Measurements from ENCODE around the gene SERPINB13. TPM values are rescaled to one million over a fixed set of nuclear protein-coding genes. Genes with fewer than 3 reads are reported as not detected.

The SERPINB13 gene
- total and polyA plus RNA-seq, 2 donors (not counting 1 experiment from before 2014, with no cell fraction given): not detected

DNA sequence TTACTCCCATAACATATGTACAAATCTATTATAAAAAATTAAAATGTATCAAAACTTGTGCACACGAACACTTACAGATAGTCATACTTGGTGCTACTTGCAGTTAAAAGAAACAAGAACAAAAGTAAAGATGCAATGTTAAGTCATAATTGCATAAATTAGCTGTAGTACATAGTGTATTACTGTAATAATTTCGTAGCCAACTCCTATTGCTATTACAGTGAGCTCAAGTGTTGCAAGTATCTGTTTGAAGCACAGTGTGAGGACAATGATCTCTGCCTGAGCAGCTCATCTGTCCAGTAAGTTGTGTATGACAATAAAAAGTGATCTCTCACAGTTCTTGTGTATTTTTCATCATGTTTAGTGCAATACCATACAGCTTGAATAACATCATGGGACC, 7.5 kb upstream of the SERPINB13 start:
- WGBS (ENCODE audit: insufficient coverage): 40% methylated on average over 1 of the region's 2 CpGs
- H3K27me3 ChIP-seq (replicated peaks in 1 of 4; ENCODE audit: control extremely low read depth in 1 of 4, control insufficient read depth in 3 of 4, insufficient read depth in 4 of 4, low read length in 3 of 4): peaks cover 0 to 4% (median 0%) of the 10 kb centered on the region in 4 experiments
- no peaks in the 10 kb centered on the region for H3K79me2 ChIP-seq (ENCODE audit: control insufficient read depth, insufficient read depth, low read length)
- ChIA-PET CTCF (no interaction called here), POLR2A (no interaction called here)
- H3K9me3 ChIP-seq (ENCODE audit: control extremely low read depth in 1 of 3, control insufficient read depth in 2 of 3, insufficient read depth in 1 of 3, low read length in 2 of 3): no peaks in the 10 kb centered on the region
- no peak for DNase-seq
- H4K20me1 ChIP-seq (ENCODE audit: control insufficient read depth, insufficient read depth, low read length, poor library complexity, severe bottlenecking): no peaks in the 10 kb centered on the region
- intact Hi-C loops (cut with micrococcal nuclease): no loop called here
- H3K9ac ChIP-seq (ENCODE audit: low read length): no peak overlapping the region
- TF ChIP-seq, protein P1, sequence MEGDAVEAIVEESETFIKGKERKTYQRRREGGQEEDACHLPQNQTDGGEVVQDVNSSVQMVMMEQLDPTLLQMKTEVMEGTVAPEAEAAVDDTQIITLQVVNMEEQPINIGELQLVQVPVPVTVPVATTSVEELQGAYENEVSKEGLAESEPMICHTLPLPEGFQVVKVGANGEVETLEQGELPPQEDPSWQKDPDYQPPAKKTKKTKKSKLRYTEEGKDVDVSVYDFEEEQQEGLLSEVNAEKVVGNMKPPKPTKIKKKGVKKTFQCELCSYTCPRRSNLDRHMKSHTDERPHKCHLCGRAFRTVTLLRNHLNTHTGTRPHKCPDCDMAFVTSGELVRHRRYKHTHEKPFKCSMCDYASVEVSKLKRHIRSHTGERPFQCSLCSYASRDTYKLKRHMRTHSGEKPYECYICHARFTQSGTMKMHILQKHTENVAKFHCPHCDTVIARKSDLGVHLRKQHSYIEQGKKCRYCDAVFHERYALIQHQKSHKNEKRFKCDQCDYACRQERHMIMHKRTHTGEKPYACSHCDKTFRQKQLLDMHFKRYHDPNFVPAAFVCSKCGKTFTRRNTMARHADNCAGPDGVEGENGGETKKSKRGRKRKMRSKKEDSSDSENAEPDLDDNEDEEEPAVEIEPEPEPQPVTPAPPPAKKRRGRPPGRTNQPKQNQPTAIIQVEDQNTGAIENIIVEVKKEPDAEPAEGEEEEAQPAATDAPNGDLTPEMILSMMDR (IDR thresholded peaks at IDR 0.05): no peak
- no peak for TF ChIP-seq EZH2 (IDR thresholded peaks at IDR 0.05; ENCODE audit: borderline replicate concordance, insufficient read depth, low read depth, low read length, poor library complexity, severe bottlenecking)
- no peak for ATAC-seq (ENCODE audit: low read depth)
- H3K9me3 Mint-ChIP-seq (ENCODE audit: insufficient read depth): no peaks in the 10 kb centered on the region
- H3K27ac Mint-ChIP-seq: no peak overlapping the region
- no peak overlapping the region for H3K27ac ChIP-seq (ENCODE audit: low read length in 2 of 2)
- no peak overlapping the region for H3K4me3 Mint-ChIP-seq
- no peak overlapping the region for H2AFZ ChIP-seq (ENCODE audit: insufficient read depth, low read depth, low read length, poor library complexity, severe bottlenecking)
- H3K4me3 ChIP-seq (ENCODE audit: control extremely low read depth in 1 of 5, extremely low read depth in 1 of 5, insufficient read depth in 1 of 5, low read depth in 2 of 5, low read length in 4 of 5): no peak overlapping the region
- no peaks in the 10 kb centered on the region for H3K36me3 ChIP-seq (replicated peaks in 1 of 2; ENCODE audit: control extremely low read depth in 1 of 2, control insufficient read depth in 1 of 2, extremely low read depth in 1 of 2, insufficient read depth in 2 of 2, low read length in 1 of 2)
- no peak overlapping the region for H3K4me2 ChIP-seq (replicated peaks; ENCODE audit: low read depth, low read length, poor library complexity, severe bottlenecking)
- peaks cover 11% of the 10 kb centered on the region for H3K27me3 Mint-ChIP-seq
- H3K4me1 Mint-ChIP-seq: no peaks in the 10 kb centered on the region
- H3K4me1 ChIP-seq (ENCODE audit: control insufficient read depth in 2 of 2, insufficient read depth in 2 of 2, low read length in 2 of 2): no peaks in the 10 kb centered on the region

DNA sequence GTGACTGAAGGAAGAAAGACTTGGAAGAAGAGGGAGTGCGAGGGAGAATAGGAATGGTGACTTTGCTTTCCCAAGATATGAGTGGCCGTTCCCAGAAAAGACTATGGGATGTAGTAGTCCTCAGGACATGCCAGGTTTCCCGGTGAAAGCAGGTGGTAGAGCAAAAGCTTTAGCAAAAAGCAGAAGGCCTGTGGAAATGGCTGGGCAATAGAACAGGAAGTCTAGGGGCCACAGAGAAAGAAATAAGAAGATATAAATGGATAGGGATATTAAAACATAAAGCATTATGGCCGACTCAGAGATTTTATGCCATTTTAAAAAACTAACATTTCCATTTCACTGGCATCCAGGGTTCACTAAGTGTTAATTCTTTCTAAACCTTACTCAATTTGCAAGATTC, 1.2 kb upstream of the SERPINB13 start:
- TF ChIP-seq EZH2 (IDR thresholded peaks at IDR 0.05; ENCODE audit: borderline replicate concordance, insufficient read depth, low read depth, low read length, poor library complexity, severe bottlenecking): no peak
- TF ChIP-seq, protein P1 (IDR thresholded peaks at IDR 0.05): no peak
- intact Hi-C loops (cut with micrococcal nuclease): no loop called here
- Mint-ChIP-seq H3K9me3 (ENCODE audit: insufficient read depth) (no peaks in the 10 kb centered on the region), H3K4me1 (no peaks in the 10 kb centered on the region), H3K4me3 (no peak overlapping the region), H3K27ac (no peak overlapping the region), H3K27me3 (peaks cover 12% of the 10 kb centered on the region)
- Histone ChIP-seq H4K20me1 (ENCODE audit: control insufficient read depth, insufficient read depth, low read length, poor library complexity, severe bottlenecking) (no peaks in the 10 kb centered on the region), H3K4me2 (replicated peaks; ENCODE audit: low read depth, low read length, poor library complexity, severe bottlenecking) (no peak overlapping the region), H3K36me3 (replicated peaks in 1 of 2; ENCODE audit: control extremely low read depth in 1 of 2, control insufficient read depth in 1 of 2, extremely low read depth in 1 of 2, insufficient read depth in 2 of 2, low read length in 1 of 2) (no peaks in the 10 kb centered on the region), H3K9ac (ENCODE audit: low read length) (no peak overlapping the region), H3K4me1 (ENCODE audit: control insufficient read depth in 2 of 2, insufficient read depth in 2 of 2, low read length in 2 of 2) (no peaks in the 10 kb centered on the region), H3K79me2 (ENCODE audit: control insufficient read depth, insufficient read depth, low read length) (no peaks in the 10 kb centered on the region), H3K27me3 (replicated peaks in 1 of 4; ENCODE audit: control extremely low read depth in 1 of 4, control insufficient read depth in 3 of 4, insufficient read depth in 4 of 4, low read length in 3 of 4) (peaks cover 0 to 4% (median 0%) of the 10 kb centered on the region in 4 experiments), H3K27ac (ENCODE audit: low read length in 2 of 2) (no peak overlapping the region), H3K4me3 (ENCODE audit: control extremely low read depth in 1 of 5, extremely low read depth in 1 of 5, insufficient read depth in 1 of 5, low read depth in 2 of 5, low read length in 4 of 5) (no peak overlapping the region), H3K9me3 (ENCODE audit: control extremely low read depth in 1 of 3, control insufficient read depth in 2 of 3, insufficient read depth in 1 of 3, low read length in 2 of 3) (no peaks in the 10 kb centered on the region), H2AFZ (ENCODE audit: insufficient read depth, low read depth, low read length, poor library complexity, severe bottlenecking) (no peak overlapping the region)
- no peak for ATAC-seq (ENCODE audit: low read depth)
- ChIA-PET POLR2A (no interaction called here), CTCF (no interaction called here)
- no peak for DNase-seq
- 81% methylated on average over 3 of the region's 4 CpGs for WGBS (ENCODE audit: insufficient coverage)
